ENCODE measurements around the gene PXDN. TPM values are rescaled to one million over a fixed set of nuclear protein-coding genes. Genes with fewer than 3 reads are reported as not detected.

PXDN gene
- total and polyA plus RNA-seq, 2 donors (not counting 1 experiment from before 2014, with no cell fraction given), result 0.21 to 1.4 TPM

- no peaks in the 10 kb centered on the region for H3K9me3 Mint-ChIP-seq (ENCODE audit: insufficient read depth)
- Histone ChIP-seq H3K9me3 (ENCODE audit: control extremely low read depth in 1 of 3, control insufficient read depth in 2 of 3, insufficient read depth in 1 of 3, low read length in 2 of 3) (no peaks in the 10 kb centered on the region), H3K4me3 (ENCODE audit: control extremely low read depth in 1 of 5, extremely low read depth in 1 of 5, insufficient read depth in 1 of 5, low read depth in 2 of 5, low read length in 4 of 5) (no peak overlapping the region), H3K4me2 (replicated peaks; ENCODE audit: low read depth, low read length, poor library complexity, severe bottlenecking) (no peak overlapping the region), H3K79me2 (ENCODE audit: control insufficient read depth, insufficient read depth, low read length) (no peaks in the 10 kb centered on the region), H4K20me1 (ENCODE audit: control insufficient read depth, insufficient read depth, low read length, poor library complexity, severe bottlenecking) (no peaks in the 10 kb centered on the region), H3K4me1 (ENCODE audit: control insufficient read depth in 2 of 2, insufficient read depth in 2 of 2, low read length in 2 of 2) (no peaks in the 10 kb centered on the region), H2AFZ (ENCODE audit: insufficient read depth, low read depth, low read length, poor library complexity, severe bottlenecking) (no peak overlapping the region), H3K27ac (ENCODE audit: low read length in 2 of 2) (no peak overlapping the region), H3K9ac (ENCODE audit: low read length) (no peak overlapping the region), H3K36me3 (replicated peaks in 1 of 2; ENCODE audit: control extremely low read depth in 1 of 2, control insufficient read depth in 1 of 2, extremely low read depth in 1 of 2, insufficient read depth in 2 of 2, low read length in 1 of 2) (no peaks in the 10 kb centered on the region), H3K27me3 (replicated peaks in 1 of 4; ENCODE audit: control extremely low read depth in 1 of 4, control insufficient read depth in 3 of 4, insufficient read depth in 4 of 4, low read length in 3 of 4) (no peaks in the 10 kb centered on the region)
- 36% methylated on average over 3 of the region's 4 CpGs for WGBS (ENCODE audit: insufficient coverage)
- H3K27ac Mint-ChIP-seq, result no peak overlapping the region
- ChIA-PET CTCF (interaction anchor here (2.2 kb wide), 1 partner anchor 9 kb away, joined by 6 read pairs; no protein-coding TSS in a partner anchor), POLR2A (no interaction called here)
- intact Hi-C loops (cut with micrococcal nuclease), result no loop called here
- ATAC-seq (ENCODE audit: low read depth) (no peak), DNase-seq (no peak)
- H3K4me3 Mint-ChIP-seq, result no peak overlapping the region
- peaks cover 11% of the 10 kb centered on the region for H3K27me3 Mint-ChIP-seq
- TF ChIP-seq EZH2 (IDR thresholded peaks at IDR 0.05; ENCODE audit: borderline replicate concordance, insufficient read depth, low read depth, low read length, poor library complexity, severe bottlenecking) (no peak), CTCF (IDR thresholded peaks at IDR 0.05) (no peak)
- H3K4me1 Mint-ChIP-seq, result no peaks in the 10 kb centered on the region
Observed at GRCh38 chr2:1778566-1778965, 34.3 kb upstream of the PXDN start.

GRCh38 chr2:1777781-1778180 is 33.5 kb upstream of the PXDN start:
- no peaks in the 10 kb centered on the region for H3K9me3 ChIP-seq (ENCODE audit: control extremely low read depth in 1 of 3, control insufficient read depth in 2 of 3, insufficient read depth in 1 of 3, low read length in 2 of 3)
- no peaks in the 10 kb centered on the region for H3K36me3 ChIP-seq (replicated peaks in 1 of 2; ENCODE audit: control extremely low read depth in 1 of 2, control insufficient read depth in 1 of 2, extremely low read depth in 1 of 2, insufficient read depth in 2 of 2, low read length in 1 of 2)
- ChIA-PET CTCF (interaction anchor here (2.2 kb wide), 1 partner anchor 8 kb away, joined by 6 read pairs; no protein-coding TSS in a partner anchor), POLR2A (no interaction called here)
- H3K4me2 ChIP-seq (replicated peaks; ENCODE audit: low read depth, low read length, poor library complexity, severe bottlenecking), result no peak overlapping the region
- no peaks in the 10 kb centered on the region for H3K9me3 Mint-ChIP-seq (ENCODE audit: insufficient read depth)
- no peaks in the 10 kb centered on the region for H4K20me1 ChIP-seq (ENCODE audit: control insufficient read depth, insufficient read depth, low read length, poor library complexity, severe bottlenecking)
- no peak overlapping the region for H3K27ac ChIP-seq (ENCODE audit: low read length in 2 of 2)
- DNase-seq (no peak), ATAC-seq (ENCODE audit: low read depth) (no peak)
- H3K27ac Mint-ChIP-seq, result no peak overlapping the region
- WGBS (ENCODE audit: insufficient coverage), result 82% methylated on average over 5 of the region's 5 CpGs
- H3K4me3 Mint-ChIP-seq, result no peak overlapping the region
- no peak overlapping the region for H3K4me3 ChIP-seq (ENCODE audit: control extremely low read depth in 1 of 5, extremely low read depth in 1 of 5, insufficient read depth in 1 of 5, low read depth in 2 of 5, low read length in 4 of 5)
- H3K27me3 Mint-ChIP-seq, result peaks cover 11% of the 10 kb centered on the region
- H3K4me1 Mint-ChIP-seq, result no peaks in the 10 kb centered on the region
- no peak overlapping the region for H2AFZ ChIP-seq (ENCODE audit: insufficient read depth, low read depth, low read length, poor library complexity, severe bottlenecking)
- TF ChIP-seq EZH2 (IDR thresholded peaks at IDR 0.05; ENCODE audit: borderline replicate concordance, insufficient read depth, low read depth, low read length, poor library complexity, severe bottlenecking), result no peak
- no peak for TF ChIP-seq CTCF (IDR thresholded peaks at IDR 0.05)
- no peaks in the 10 kb centered on the region for H3K4me1 ChIP-seq (ENCODE audit: control insufficient read depth in 2 of 2, insufficient read depth in 2 of 2, low read length in 2 of 2)
- H3K9ac ChIP-seq (ENCODE audit: low read length), result no peak overlapping the region
- H3K79me2 ChIP-seq (ENCODE audit: control insufficient read depth, insufficient read depth, low read length), result no peaks in the 10 kb centered on the region
- intact Hi-C loops (cut with micrococcal nuclease), result no loop called here
- no peaks in the 10 kb centered on the region for H3K27me3 ChIP-seq (replicated peaks in 1 of 4; ENCODE audit: control extremely low read depth in 1 of 4, control insufficient read depth in 3 of 4, insufficient read depth in 4 of 4, low read length in 3 of 4)
